ENCODE data around the gene TUBB4A.

TUBB4A gene

GRCh38 chr19:6467384-6467783 lies 34.7 kb downstream of the TUBB4A start:
- POLR2A ChIA-PET: no interaction called here

GRCh38 chr19:6466526-6467248 lies 35.4 kb downstream of the TUBB4A start:
- Histone ChIP-seq H3K27me3 (replicated peaks in 2 of 5; ENCODE audit: control insufficient read depth in 4 of 5, insufficient read depth in 5 of 5, low read length in 4 of 5) (peaks cover 0 to 24% (median 8%) of the 10 kb centered on the region in 5 experiments), H3K4me3 (ENCODE audit: control insufficient read depth in 1 of 7, extremely low read depth in 1 of 7, insufficient read depth in 4 of 7, low read depth in 2 of 7, low read length in 6 of 7) (no peak overlapping the region), H3K4me1 (ENCODE audit: control extremely low read depth in 1 of 4, control insufficient read depth in 4 of 4, insufficient read depth in 4 of 4, low read length in 3 of 4) (peaks cover 0 to 8% (median 6%) of the 10 kb centered on the region in 4 experiments), H3K27ac (ENCODE audit: insufficient read depth in 1 of 2, low read depth in 1 of 2, low read length in 2 of 2, poor library complexity in 1 of 2, severe bottlenecking in 2 of 2) (no peak overlapping the region), H3K36me3 (ENCODE audit: control insufficient read depth in 4 of 4, insufficient read depth in 4 of 4, low read length in 3 of 4) (peaks cover 2 to 6% (median 4%) of the 10 kb centered on the region in 4 experiments), H3K9me3 (ENCODE audit: control extremely low read depth in 1 of 5, control insufficient read depth in 4 of 5, insufficient read depth in 2 of 5, low read depth in 1 of 5, low read length in 4 of 5) (no peaks in the 10 kb centered on the region)
- CTCF ChIA-PET: no interaction called here
- 95% methylated on average over 19 of the region's 21 CpGs for WGBS (ENCODE audit: insufficient coverage)
- DNase-seq: no peak
- POLR2A ChIA-PET: no interaction called here

More at GRCh38 chr19:6467384-6467783, 34.7 kb downstream of the TUBB4A start:
- 100% methylated on average over 5 of the region's 8 CpGs for WGBS (ENCODE audit: insufficient coverage)
- Histone ChIP-seq H3K27me3 (replicated peaks in 2 of 5; ENCODE audit: control insufficient read depth in 4 of 5, insufficient read depth in 5 of 5, low read length in 4 of 5) (peaks cover 0 to 24% (median 6%) of the 10 kb centered on the region in 5 experiments), H3K36me3 (ENCODE audit: control insufficient read depth in 4 of 4, insufficient read depth in 4 of 4, low read length in 3 of 4) (peaks cover 2 to 6% (median 4%) of the 10 kb centered on the region in 4 experiments), H3K27ac (ENCODE audit: insufficient read depth in 1 of 2, low read depth in 1 of 2, low read length in 2 of 2, poor library complexity in 1 of 2, severe bottlenecking in 2 of 2) (no peak overlapping the region), H3K4me3 (ENCODE audit: control insufficient read depth in 1 of 7, extremely low read depth in 1 of 7, insufficient read depth in 4 of 7, low read depth in 2 of 7, low read length in 6 of 7) (no peak overlapping the region), H3K4me1 (ENCODE audit: control extremely low read depth in 1 of 4, control insufficient read depth in 4 of 4, insufficient read depth in 4 of 4, low read length in 3 of 4) (peaks cover 0 to 8% (median 6%) of the 10 kb centered on the region in 4 experiments), H3K9me3 (ENCODE audit: control extremely low read depth in 1 of 5, control insufficient read depth in 4 of 5, insufficient read depth in 2 of 5, low read depth in 1 of 5, low read length in 4 of 5) (no peaks in the 10 kb centered on the region)
- CTCF ChIA-PET: interaction anchor here (0.5 to 1.2 kb wide), 2 partner anchors 14 to 30 kb away, joined by 4 read pairs; partner anchors contain the start of gene DENND1C
- no peak for DNase-seq

GRCh38 chr19:6465663-6466062 lies 36.4 kb downstream of the TUBB4A start:
- H3K36me3 ChIP-seq (ENCODE audit: control insufficient read depth in 4 of 4, insufficient read depth in 4 of 4, low read length in 3 of 4): peaks cover 2 to 3% (median 3%) of the 10 kb centered on the region in 4 experiments
- 91% methylated on average over 7 of the region's 8 CpGs for whole genome bisulfite sequencing (ENCODE audit: insufficient coverage)
- peaks cover 0 to 10% (median 8%) of the 10 kb centered on the region in 4 experiments for H3K4me1 ChIP-seq (ENCODE audit: control extremely low read depth in 1 of 4, control insufficient read depth in 4 of 4, insufficient read depth in 4 of 4, low read length in 3 of 4)
- peaks cover 0 to 24% (median 8%) of the 10 kb centered on the region in 5 experiments for H3K27me3 ChIP-seq (replicated peaks in 2 of 5; ENCODE audit: control insufficient read depth in 4 of 5, insufficient read depth in 5 of 5, low read length in 4 of 5)
- no peaks in the 10 kb centered on the region for H3K9me3 ChIP-seq (ENCODE audit: control extremely low read depth in 1 of 5, control insufficient read depth in 4 of 5, insufficient read depth in 2 of 5, low read depth in 1 of 5, low read length in 4 of 5)
- CTCF ChIA-PET: interaction anchor here (0.8 to 1.5 kb wide), 2 partner anchors 16 to 17 kb away, joined by 4 to 5 read pairs; partner anchors contain the start of gene DENND1C
- H3K27ac ChIP-seq (ENCODE audit: insufficient read depth in 1 of 2, low read depth in 1 of 2, low read length in 2 of 2, poor library complexity in 1 of 2, severe bottlenecking in 2 of 2): no peak overlapping the region
- no peak overlapping the region for H3K4me3 ChIP-seq (ENCODE audit: control insufficient read depth in 1 of 7, extremely low read depth in 1 of 7, insufficient read depth in 4 of 7, low read depth in 2 of 7, low read length in 6 of 7)
- DNase-seq: no peak
- POLR2A ChIA-PET: no interaction called here

- Histone ChIP-seq H3K9me3 (ENCODE audit: control extremely low read depth in 1 of 5, control insufficient read depth in 4 of 5, insufficient read depth in 2 of 5, low read depth in 1 of 5, low read length in 4 of 5) (no peaks in the 10 kb centered on the region), H3K27ac (ENCODE audit: insufficient read depth in 1 of 2, low read depth in 1 of 2, low read length in 2 of 2, poor library complexity in 1 of 2, severe bottlenecking in 2 of 2) (no peak overlapping the region), H3K36me3 (ENCODE audit: control insufficient read depth in 4 of 4, insufficient read depth in 4 of 4, low read length in 3 of 4) (peaks cover under 1 to 3% (median 2%) of the 10 kb centered on the region in 4 experiments), H3K27me3 (replicated peaks in 2 of 5; ENCODE audit: control insufficient read depth in 4 of 5, insufficient read depth in 5 of 5, low read length in 4 of 5) (peaks cover 0 to 24% (median 8%) of the 10 kb centered on the region in 5 experiments), H3K4me1 (ENCODE audit: control extremely low read depth in 1 of 4, control insufficient read depth in 4 of 4, insufficient read depth in 4 of 4, low read length in 3 of 4) (peaks cover 0 to 14% (median 12%) of the 10 kb centered on the region in 4 experiments), H3K4me3 (ENCODE audit: control insufficient read depth in 1 of 7, extremely low read depth in 1 of 7, insufficient read depth in 4 of 7, low read depth in 2 of 7, low read length in 6 of 7) (no peak overlapping the region)
- ChIA-PET POLR2A (no interaction called here), CTCF (interaction anchor here (1.5 kb wide), 1 partner anchor 16 kb away, joined by 5 read pairs; the partner anchor contains the start of gene DENND1C)
- no peak for DNase-seq
- 100% methylated on average over 2 of the region's 9 CpGs for WGBS (ENCODE audit: insufficient coverage)
Measured at GRCh38 chr19:6465006-6465405, 37.1 kb downstream of the TUBB4A start.

- WGBS (ENCODE audit: insufficient coverage): 8% methylated on average over 53 of the region's 65 CpGs
- no peak within 1 kb of the TSS for H3K27ac ChIP-seq (ENCODE audit: insufficient read depth in 1 of 2, low read depth in 1 of 2, low read length in 2 of 2, poor library complexity in 1 of 2, severe bottlenecking in 2 of 2)
- no peaks in the 10 kb centered on the region for H3K9me3 ChIP-seq (ENCODE audit: control extremely low read depth in 1 of 5, control insufficient read depth in 4 of 5, insufficient read depth in 2 of 5, low read depth in 1 of 5, low read length in 4 of 5)
- peaks cover 0 to 24% (median 8%) of the 10 kb centered on the region in 5 experiments for H3K27me3 ChIP-seq (replicated peaks in 2 of 5; ENCODE audit: control insufficient read depth in 4 of 5, insufficient read depth in 5 of 5, low read length in 4 of 5)
- ChIA-PET POLR2A (no interaction called here), CTCF (interaction anchor here (1.5 to 1.8 kb wide), 2 partner anchors 9 to 17 kb away, joined by 4 to 5 read pairs; partner anchors contain the start of gene DENND1C)
- peak within 1 kb of the TSS in 4 of 7 experiments; percentile 10 to 54 (median 34) for H3K4me3 ChIP-seq (ENCODE audit: control insufficient read depth in 1 of 7, extremely low read depth in 1 of 7, insufficient read depth in 4 of 7, low read depth in 2 of 7, low read length in 6 of 7)
- H3K36me3 ChIP-seq (ENCODE audit: control insufficient read depth in 4 of 4, insufficient read depth in 4 of 4, low read length in 3 of 4): peaks cover 0 to 3% (median 2%) of the 10 kb centered on the region in 4 experiments
- peaks cover 0 to 21% (median 19%) of the 10 kb centered on the region in 4 experiments for H3K4me1 ChIP-seq (ENCODE audit: control extremely low read depth in 1 of 4, control insufficient read depth in 4 of 4, insufficient read depth in 4 of 4, low read length in 3 of 4)
- no peak for DNase-seq
Measured at GRCh38 chr19:6464070-6464873, 37.8 kb downstream of the TUBB4A start, which contains the start of gene CRB3. Gene CRB3, plus strand, starts transcription at chr19:6464271. Its CDS starts 431 bp downstream, at chr19:6464702.

- peaks cover 0 to 31% (median 25%) of the 10 kb centered on the region in 4 experiments for H3K4me1 ChIP-seq (ENCODE audit: control extremely low read depth in 1 of 4, control insufficient read depth in 4 of 4, insufficient read depth in 4 of 4, low read length in 3 of 4)
- H3K9me3 ChIP-seq (ENCODE audit: control extremely low read depth in 1 of 5, control insufficient read depth in 4 of 5, insufficient read depth in 2 of 5, low read depth in 1 of 5, low read length in 4 of 5): peaks cover 0 to 5% (median 0%) of the 10 kb centered on the region in 5 experiments
- H3K27me3 ChIP-seq (replicated peaks in 2 of 5; ENCODE audit: control insufficient read depth in 4 of 5, insufficient read depth in 5 of 5, low read length in 4 of 5): peaks cover 0 to 25% (median 8%) of the 10 kb centered on the region in 5 experiments
- peaks cover 0 to 5% (median under 1%) of the 10 kb centered on the region in 4 experiments for H3K36me3 ChIP-seq (ENCODE audit: control insufficient read depth in 4 of 4, insufficient read depth in 4 of 4, low read length in 3 of 4)
- ChIA-PET CTCF (no interaction called here), POLR2A (interaction anchor here (0.6 kb wide), 1 partner anchor 649 kb away, joined by 3 read pairs; no protein-coding TSS in a partner anchor)
- no peak overlapping the region for H3K27ac ChIP-seq (ENCODE audit: insufficient read depth in 1 of 2, low read depth in 1 of 2, low read length in 2 of 2, poor library complexity in 1 of 2, severe bottlenecking in 2 of 2)
- peak overlapping the region; percentile 44 to 85 (median 75) for H3K4me3 ChIP-seq (ENCODE audit: control insufficient read depth in 1 of 7, extremely low read depth in 1 of 7, insufficient read depth in 4 of 7, low read depth in 2 of 7, low read length in 6 of 7)
- peak; percentile 98 to 99 (median 99) for DNase-seq
- WGBS (ENCODE audit: insufficient coverage): 0% methylated on average over 55 of the region's 57 CpGs
Measured at GRCh38 chr19:6460099-6460884, 41.8 kb downstream of the TUBB4A start.
